DOHH2 (cell line): ENCODE results near the gene TGFBR3.

Experiments used
- H3F3A ChIP-seq: fragments of 200-600 bp; sonication (generic), shearing (Covaris generic); 2 replicates; pipeline ENCODE4 v1.6.0; 2016; ENCODE audit warnings: antibody characterized with exemption, mild to moderate bottlenecking; ENCODE audit not compliant: control insufficient read depth, insufficient read depth
- H3K27ac ChIP-seq: fragments of 200-600 bp; sonication (generic); 2 replicates; pipeline ENCODE4 v1.5.1; 2014; ENCODE audit warnings: low read depth, mild to moderate bottlenecking, low read length, moderate library complexity
- H3K27me3 ChIP-seq: fragments of 200-600 bp; sonication (generic); 2 replicates; pipeline ENCODE4 v1.6.1; 2014; ENCODE audit warnings: mild to moderate bottlenecking, low read length, mixed read lengths; ENCODE audit not compliant: control insufficient read depth
- H3K36me3 ChIP-seq: fragments of 200-600 bp; sonication (generic); 2 replicates; pipeline ENCODE4 v1.6.1; 2014; ENCODE audit warnings: mild to moderate bottlenecking, low read length, moderate library complexity, mixed read lengths; ENCODE audit not compliant: control insufficient read depth
- H3K4me1 ChIP-seq: fragments of 200-600 bp; sonication (generic); 2 replicates; pipeline ENCODE4 v1.6.1; 2014; ENCODE audit warnings: mild to moderate bottlenecking, low read length, mixed read lengths; ENCODE audit not compliant: control insufficient read depth
- H3K4me2 ChIP-seq: fragments of 200-600 bp; sonication (generic); 2 replicates; pipeline ENCODE4 v1.6.0; 2014; ENCODE audit warnings: mild to moderate bottlenecking, low read length, moderate library complexity
- H3K4me3 ChIP-seq: fragments of 200-600 bp; sonication (generic); 2 replicates; pipeline ENCODE4 v1.5.1; 2014; ENCODE audit warnings: mild to moderate bottlenecking, low read length, mixed read lengths
- H3K79me2 ChIP-seq: fragments of 200-600 bp; sonication (generic); 2 replicates; pipeline ENCODE4 v1.6.1; 2014; ENCODE audit warnings: mild to moderate bottlenecking, low read length, mixed read lengths; ENCODE audit not compliant: control insufficient read depth
- H3K9me2 ChIP-seq: fragments of 200-600 bp; sonication (generic); replicated peaks from 2 replicates; pipeline ENCODE4 v1.6.1; 2014; ENCODE audit warnings: mild to moderate bottlenecking, low read length, mixed read lengths; ENCODE audit not compliant: control insufficient read depth
- H3K9me3 ChIP-seq: fragments of 200-600 bp; sonication (generic); 2 replicates; pipeline ENCODE4 v1.6.1; 2014; ENCODE audit warnings: antibody characterized with exemption, low read length, mixed read lengths; ENCODE audit not compliant: control insufficient read depth, insufficient read depth
- H4K20me1 ChIP-seq: fragments of 200-600 bp; sonication (generic); 2 replicates; pipeline ENCODE4 v1.6.0; 2014; ENCODE audit warnings: low read depth, mild to moderate bottlenecking, antibody characterized with exemption, low read length, moderate library complexity; ENCODE audit not compliant: control insufficient read depth, insufficient read depth
- EZH2phosphoT487 ChIP-seq: fragments of 200-600 bp; sonication (generic); IDR thresholded peaks from 2 replicates; pipeline ENCODE4 v1.6.1; 2017; ENCODE audit warnings: borderline replicate concordance, mild to moderate bottlenecking, antibody characterized with exemption, low read length, moderate library complexity, mixed read lengths
- TF ChIP-seq, protein P1 (sequence below): fragments of 200-600 bp; sonication (generic); IDR thresholded peaks from one replicate; pipeline ENCODE4 v1.5.1; 2014; ENCODE audit warnings: antibody characterized with exemption, mild to moderate bottlenecking, low read depth, low read length; ENCODE audit not compliant: poor library complexity, severe bottlenecking

The TGFBR3 gene

DNA sequence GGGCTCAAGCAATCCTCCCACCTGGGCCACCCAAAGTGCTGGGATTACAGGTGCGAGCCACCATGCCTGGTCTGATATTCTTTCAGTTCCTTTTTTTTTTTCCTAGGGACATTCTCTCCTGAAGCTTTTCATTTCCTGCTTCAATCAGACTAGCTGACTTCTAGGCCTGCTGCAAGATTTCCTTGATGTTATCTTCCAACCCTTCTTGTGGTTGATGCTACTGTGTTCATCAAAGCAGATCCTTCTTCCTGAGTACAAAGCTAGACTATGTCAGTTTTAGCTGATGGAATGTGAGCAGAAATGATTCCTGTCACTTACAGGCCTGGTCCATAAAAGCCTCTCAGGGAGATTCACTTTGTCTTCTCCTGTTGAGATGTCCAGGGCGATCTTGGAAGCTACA lies 238.9 kb downstream of the TGFBR3 start:
- no peak overlapping the region for H3K27ac ChIP-seq
- no peaks in the 10 kb centered on the region for H3K36me3 ChIP-seq
- peaks cover 5% of the 10 kb centered on the region; the same call in 1 of the 2 replicates for H3K4me1 ChIP-seq
- no peaks in the 10 kb centered on the region for H4K20me1 ChIP-seq
- H3F3A ChIP-seq, result no peaks in the 10 kb centered on the region
- H3K9me2 ChIP-seq, result no peaks in the 10 kb centered on the region
- H3K79me2 ChIP-seq, result no peaks in the 10 kb centered on the region
- H3K27me3 ChIP-seq, result no peaks in the 10 kb centered on the region
- H3K4me3 ChIP-seq, result no peak overlapping the region
- TF ChIP-seq EZH2phosphoT487, result no peak
- TF ChIP-seq, protein P1, sequence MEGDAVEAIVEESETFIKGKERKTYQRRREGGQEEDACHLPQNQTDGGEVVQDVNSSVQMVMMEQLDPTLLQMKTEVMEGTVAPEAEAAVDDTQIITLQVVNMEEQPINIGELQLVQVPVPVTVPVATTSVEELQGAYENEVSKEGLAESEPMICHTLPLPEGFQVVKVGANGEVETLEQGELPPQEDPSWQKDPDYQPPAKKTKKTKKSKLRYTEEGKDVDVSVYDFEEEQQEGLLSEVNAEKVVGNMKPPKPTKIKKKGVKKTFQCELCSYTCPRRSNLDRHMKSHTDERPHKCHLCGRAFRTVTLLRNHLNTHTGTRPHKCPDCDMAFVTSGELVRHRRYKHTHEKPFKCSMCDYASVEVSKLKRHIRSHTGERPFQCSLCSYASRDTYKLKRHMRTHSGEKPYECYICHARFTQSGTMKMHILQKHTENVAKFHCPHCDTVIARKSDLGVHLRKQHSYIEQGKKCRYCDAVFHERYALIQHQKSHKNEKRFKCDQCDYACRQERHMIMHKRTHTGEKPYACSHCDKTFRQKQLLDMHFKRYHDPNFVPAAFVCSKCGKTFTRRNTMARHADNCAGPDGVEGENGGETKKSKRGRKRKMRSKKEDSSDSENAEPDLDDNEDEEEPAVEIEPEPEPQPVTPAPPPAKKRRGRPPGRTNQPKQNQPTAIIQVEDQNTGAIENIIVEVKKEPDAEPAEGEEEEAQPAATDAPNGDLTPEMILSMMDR, result no peak
- H3K4me2 ChIP-seq, result no peak overlapping the region
- H3K9me3 ChIP-seq, result no peaks in the 10 kb centered on the region; the same call in 1 of the 2 replicates

DNA sequence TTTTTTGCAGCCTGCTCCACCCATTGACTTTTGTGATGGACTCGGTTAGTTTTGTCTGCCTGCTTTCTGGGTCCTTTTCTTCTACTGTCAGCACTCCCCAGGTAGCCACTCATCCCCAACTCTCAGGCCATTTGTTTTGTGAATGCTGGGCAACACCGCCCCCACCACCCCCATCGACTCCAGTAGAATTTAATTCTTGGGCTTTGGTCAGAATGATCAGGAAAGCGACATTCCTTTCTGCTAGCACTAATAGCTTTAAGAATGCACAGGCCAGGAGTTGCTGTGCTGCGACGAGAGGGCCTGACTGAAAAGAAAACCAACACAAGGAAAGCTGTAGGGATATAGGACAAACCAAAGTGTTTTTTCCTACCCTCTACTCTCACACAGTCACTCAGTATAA lies 240.9 kb downstream of the TGFBR3 start:
- Histone ChIP-seq H4K20me1 (no peaks in the 10 kb centered on the region), H3K4me2 (no peak overlapping the region), H3K27ac (no peak overlapping the region), H3K36me3 (no peaks in the 10 kb centered on the region), H3K4me1 (peaks cover 5% of the 10 kb centered on the region; the same call in 1 of the 2 replicates), H3K4me3 (no peak overlapping the region), H3F3A (no peaks in the 10 kb centered on the region), H3K9me2 (no peaks in the 10 kb centered on the region), H3K79me2 (no peaks in the 10 kb centered on the region), H3K9me3 (no peaks in the 10 kb centered on the region; the same call in 1 of the 2 replicates), H3K27me3 (no peaks in the 10 kb centered on the region)
- TF ChIP-seq, protein P1, result no peak
- TF ChIP-seq EZH2phosphoT487, result no peak

DNA sequence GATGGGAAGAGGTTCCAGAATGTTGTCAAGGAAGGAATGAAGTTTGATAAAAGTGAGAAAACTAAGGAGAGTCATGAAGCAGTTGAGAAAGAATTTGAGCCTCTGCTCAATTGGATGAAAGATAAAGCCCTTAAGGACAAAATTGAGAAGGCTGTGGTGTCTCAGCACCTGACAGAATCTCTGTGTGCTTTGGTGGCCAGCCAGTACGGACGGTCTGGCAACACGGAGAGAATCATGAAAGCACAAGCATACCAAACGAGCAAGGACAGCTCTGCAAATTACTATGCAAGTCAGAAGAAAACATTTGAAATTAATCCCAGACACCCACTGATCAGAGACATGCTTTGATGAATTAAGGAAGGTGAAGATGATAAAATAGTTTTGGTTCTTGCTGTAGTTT lies 242.5 kb downstream of the TGFBR3 start:
- Histone ChIP-seq H3F3A (no peaks in the 10 kb centered on the region), H3K79me2 (no peaks in the 10 kb centered on the region), H3K36me3 (no peaks in the 10 kb centered on the region), H3K4me1 (peaks cover 5% of the 10 kb centered on the region; the same call in 1 of the 2 replicates), H3K9me3 (no peaks in the 10 kb centered on the region; the same call in 1 of the 2 replicates), H3K27ac (no peak overlapping the region), H3K4me3 (no peak overlapping the region), H4K20me1 (no peaks in the 10 kb centered on the region), H3K9me2 (no peaks in the 10 kb centered on the region), H3K27me3 (no peaks in the 10 kb centered on the region), H3K4me2 (no peak overlapping the region)
- TF ChIP-seq, protein P1, result no peak
- no peak for TF ChIP-seq EZH2phosphoT487
